Ectodermal cell (in vitro differentiated cells): ENCODE results near the gene NCOA4.
A peak's percentile ranks its signal among the peaks of the same experiment; 100 is the strongest.

Experiments used
- H3K27ac ChIP-seq: 2 replicates; pipeline ENCODE4 v1.7.0; 2013; ENCODE audit warnings: mild to moderate bottlenecking, low read depth, low read length; ENCODE audit not compliant: insufficient read depth, poor library complexity, severe bottlenecking
- H3K27me3 ChIP-seq: 2 replicates; pipeline ENCODE4 v1.7.0; 2013; ENCODE audit warnings: mild to moderate bottlenecking, low read length; ENCODE audit not compliant: insufficient read depth, control insufficient read depth, poor library complexity, severe bottlenecking
- H3K36me3 ChIP-seq: one replicate; pipeline ENCODE4 v1.7.0; 2013; ENCODE audit warnings: low read length; ENCODE audit not compliant: control insufficient read depth, insufficient read depth
- H3K4me1 ChIP-seq: one replicate; pipeline ENCODE4 v1.7.0; 2013; ENCODE audit warnings: low read length; ENCODE audit not compliant: control insufficient read depth, insufficient read depth
- H3K4me3 ChIP-seq: 2 replicates; pipeline ENCODE4 v1.7.0; 2013; ENCODE audit warnings: low read depth, low read length, control low read depth; ENCODE audit not compliant: insufficient read depth
- H3K9me3 ChIP-seq: 2 replicates; pipeline ENCODE4 v1.7.0; 2013; ENCODE audit warnings: mild to moderate bottlenecking, low read length, moderate library complexity; ENCODE audit not compliant: control insufficient read depth
- whole genome bisulfite sequencing, 2 experiments: methylation state at CpG; one replicate each; pipeline ENCODE4 v1.1.7; 2013; ENCODE audit warnings: missing lambda C conversion rate in 2 of 2; 5-methylcytosine and 5-hydroxymethylcytosine counted together

NCOA4 gene

GRCh38 chr10:46033602-46034011 lies 3.2 kb upstream of the NCOA4 start:
- H3K36me3 ChIP-seq, result no peaks in the 10 kb centered on the region
- no peak overlapping the region for H3K27ac ChIP-seq
- H3K27me3 ChIP-seq, result no peaks in the 10 kb centered on the region
- no peak overlapping the region for H3K4me3 ChIP-seq
- H3K4me1 ChIP-seq, result peaks cover 8% of the 10 kb centered on the region
- no peaks in the 10 kb centered on the region for H3K9me3 ChIP-seq

- no peaks in the 10 kb centered on the region for H3K9me3 ChIP-seq
- no peaks in the 10 kb centered on the region for H3K27me3 ChIP-seq
- no peak overlapping the region for H3K4me3 ChIP-seq
- H3K27ac ChIP-seq, result no peak overlapping the region
- no peaks in the 10 kb centered on the region for H3K36me3 ChIP-seq
- 86 to 88% methylated on average over 6 of the region's 6 CpGs for whole genome bisulfite sequencing, 2 experiments
- H3K4me1 ChIP-seq, result peaks cover 11% of the 10 kb centered on the region
Observed at GRCh38 chr10:46031648-46032532, 1.5 kb upstream of the NCOA4 start.

DNA sequence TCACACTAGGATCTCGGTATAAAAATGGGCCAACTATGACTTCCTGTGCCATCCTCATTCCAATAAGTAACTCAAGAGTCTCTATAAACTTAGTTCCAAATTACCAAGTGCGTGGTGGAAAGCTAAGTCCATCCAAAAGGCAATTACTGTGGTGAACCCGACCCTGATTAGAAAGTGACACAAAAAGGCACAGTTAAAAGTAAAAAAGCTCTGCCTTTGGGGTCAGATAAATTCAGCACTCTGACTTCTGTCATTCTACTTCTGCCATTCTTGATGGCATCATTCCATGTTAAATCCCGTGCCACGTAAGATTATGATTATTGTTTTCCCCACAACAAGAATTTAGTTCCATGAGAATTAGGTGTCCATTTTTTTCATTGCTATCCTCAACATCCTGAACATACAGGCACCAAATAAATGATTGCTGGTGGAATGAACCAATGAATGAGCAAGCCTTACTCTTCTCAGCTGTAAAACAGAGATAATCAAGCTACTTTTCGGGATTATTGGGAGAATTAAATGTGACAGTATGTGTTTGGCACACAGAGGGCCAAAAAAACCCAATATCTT lies 877 bp downstream of the NCOA4 start:
- no peaks in the 10 kb centered on the region for H3K27me3 ChIP-seq
- 55 to 70% methylated on average over 6 of the region's 6 CpGs for WGBS, 2 experiments
- no peak overlapping the region for H3K27ac ChIP-seq

DNA sequence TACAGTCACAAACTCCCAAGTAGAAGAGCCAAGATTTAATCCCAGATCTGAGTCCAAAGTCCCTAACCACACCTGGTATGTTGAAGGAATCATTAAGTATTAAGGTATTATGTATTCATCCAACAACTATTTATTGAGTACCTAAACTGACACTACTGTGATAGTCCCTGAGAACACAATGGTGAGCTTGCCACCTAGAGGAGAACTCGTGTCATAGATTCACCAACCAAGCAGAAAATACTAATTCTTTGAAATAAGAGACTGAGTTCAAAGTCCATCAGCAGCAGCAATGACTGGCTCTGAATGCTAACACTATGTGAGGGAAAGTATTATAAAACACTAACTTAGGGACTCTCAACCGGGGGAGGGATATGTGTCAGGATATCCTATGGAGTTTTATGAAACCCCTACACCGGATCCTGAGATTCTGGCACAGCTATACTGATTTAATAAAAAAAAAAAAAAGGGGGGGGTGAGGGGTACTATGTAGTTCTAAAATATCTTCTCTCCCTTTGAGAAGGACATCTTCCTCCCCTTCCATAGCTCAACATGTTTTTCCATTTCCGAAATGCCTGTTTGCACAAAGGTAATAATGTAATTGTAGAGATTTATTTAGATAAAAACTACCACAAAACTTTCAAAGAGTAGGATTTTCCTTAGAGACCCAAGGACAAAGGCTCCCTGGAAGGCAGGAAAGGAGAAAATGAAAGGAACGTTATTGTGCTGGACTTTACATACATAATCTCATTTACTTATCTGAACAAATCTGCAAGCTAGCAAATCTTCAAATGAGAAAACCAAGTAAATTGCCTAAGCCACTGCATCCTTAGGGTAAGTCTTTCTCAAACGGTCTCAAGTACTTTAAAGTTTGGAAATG lies 1.6 kb downstream of the NCOA4 start:
- H3K36me3 ChIP-seq, result no peaks in the 10 kb centered on the region
- H3K4me1 ChIP-seq, result peaks cover 11% of the 10 kb centered on the region
- H3K9me3 ChIP-seq, result no peaks in the 10 kb centered on the region
- H3K27me3 ChIP-seq, result no peaks in the 10 kb centered on the region
- WGBS, 2 experiments, result 17 to 36% methylated on average over 4 of the region's 6 CpGs
- H3K4me3 ChIP-seq, result peak overlapping the region; percentile 71
- H3K27ac ChIP-seq, result no peak overlapping the region

More for the DNA sequence above, 877 bp downstream of the NCOA4 start:
- Histone ChIP-seq H3K4me3 (peak overlapping the region; percentile 71), H3K36me3 (no peaks in the 10 kb centered on the region), H3K9me3 (no peaks in the 10 kb centered on the region), H3K4me1 (peaks cover 11% of the 10 kb centered on the region)

DNA sequence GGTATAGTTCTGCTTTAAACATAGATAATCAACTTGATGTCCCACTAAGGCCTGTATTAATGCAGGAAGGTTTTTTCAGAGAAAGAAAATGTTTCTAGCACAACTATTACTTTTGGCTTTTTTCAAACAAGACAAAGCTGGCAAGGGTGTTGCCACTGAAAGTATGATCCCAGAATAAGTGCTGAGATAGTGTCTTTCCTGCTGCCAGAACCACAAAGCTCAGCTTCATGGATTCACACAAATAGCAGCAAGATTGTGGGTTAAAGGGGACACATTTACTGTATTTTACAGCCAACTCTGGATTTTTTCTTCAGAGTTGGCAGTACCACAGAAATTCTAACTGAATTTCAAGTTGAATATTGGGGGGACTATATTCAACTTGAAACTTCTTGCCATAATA lies 4.3 kb downstream of the NCOA4 start:
- Histone ChIP-seq H3K4me1 (peaks cover 11% of the 10 kb centered on the region), H3K36me3 (no peaks in the 10 kb centered on the region), H3K9me3 (no peaks in the 10 kb centered on the region), H3K4me3 (no peak overlapping the region), H3K27ac (no peak overlapping the region), H3K27me3 (no peaks in the 10 kb centered on the region)

DNA sequence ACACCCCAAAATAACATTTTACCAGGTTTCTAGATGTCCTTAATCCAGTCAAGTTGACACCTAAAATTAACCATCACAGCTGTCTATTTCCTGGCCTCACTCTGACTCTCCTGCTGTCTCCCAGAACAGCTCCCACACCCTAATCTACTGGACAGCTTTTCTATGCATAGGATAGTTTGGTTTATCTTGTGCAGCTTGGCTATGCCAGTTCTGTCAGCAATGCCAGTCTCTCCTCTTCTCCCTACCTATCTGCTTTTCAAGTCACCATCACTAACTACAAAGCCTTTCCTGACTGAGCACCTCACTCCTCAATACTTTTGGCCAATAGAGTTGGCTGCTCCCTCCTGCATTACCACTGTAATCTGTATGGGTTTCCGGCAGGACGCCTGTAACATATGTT lies 5.0 kb downstream of the NCOA4 start:
- no peaks in the 10 kb centered on the region for H3K9me3 ChIP-seq
- peaks cover 11% of the 10 kb centered on the region for H3K4me1 ChIP-seq
- no peak overlapping the region for H3K27ac ChIP-seq
- no peak overlapping the region for H3K4me3 ChIP-seq
- 95 to 97% methylated on average over 2 of the region's 2 CpGs for WGBS, 2 experiments
- no peaks in the 10 kb centered on the region for H3K27me3 ChIP-seq
- no peaks in the 10 kb centered on the region for H3K36me3 ChIP-seq

- no peaks in the 10 kb centered on the region for H3K9me3 ChIP-seq
- H3K27ac ChIP-seq, result no peak overlapping the region
- no peaks in the 10 kb centered on the region for H3K27me3 ChIP-seq
- H3K4me1 ChIP-seq, result peaks cover 11% of the 10 kb centered on the region
- H3K4me3 ChIP-seq, result no peak overlapping the region
- H3K36me3 ChIP-seq, result no peaks in the 10 kb centered on the region
Observed at GRCh38 chr10:46024948-46025347, 5.5 kb downstream of the NCOA4 start.

DNA sequence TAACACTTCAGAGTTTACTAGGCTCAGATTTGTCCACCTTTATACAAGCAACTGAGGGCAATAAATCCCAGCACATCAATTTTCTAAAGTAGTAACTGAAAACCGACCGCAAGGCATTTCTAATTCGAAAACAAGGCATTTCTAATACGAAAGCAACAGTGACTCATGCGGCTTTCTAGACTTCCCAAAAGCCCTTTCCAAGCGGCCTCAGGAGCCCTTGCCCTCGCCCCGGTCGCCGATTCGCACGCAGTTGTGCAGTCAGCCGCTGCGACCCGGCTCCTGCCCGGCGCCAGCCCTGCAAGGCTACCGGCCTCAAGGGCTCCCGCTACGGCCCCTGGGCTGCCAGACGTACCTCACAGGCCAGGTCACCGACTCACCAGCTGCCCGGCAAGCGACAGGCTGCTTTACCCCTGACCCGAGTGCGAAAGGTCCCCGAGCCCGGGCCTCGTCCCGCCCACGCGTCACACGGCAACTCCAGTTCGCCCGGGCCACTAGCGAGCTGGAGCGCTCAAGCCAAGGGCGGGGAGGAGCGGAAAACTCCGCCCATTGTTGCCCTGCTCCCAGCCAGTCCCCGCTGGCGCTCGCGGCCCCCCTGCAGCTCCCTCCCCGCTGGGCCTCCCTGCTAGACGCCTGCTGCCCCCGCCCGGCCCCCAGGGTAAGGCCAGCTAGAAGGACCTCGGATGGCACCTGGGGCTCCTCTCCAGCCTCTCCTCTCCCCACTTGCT lies 7.3 kb downstream of the NCOA4 start:
- Histone ChIP-seq H3K4me3 (peak overlapping the region; percentile 58), H3K4me1 (no peaks in the 10 kb centered on the region)
- WGBS, 2 experiments, result 1% methylated on average over 49 of the region's 49 CpGs

DNA sequence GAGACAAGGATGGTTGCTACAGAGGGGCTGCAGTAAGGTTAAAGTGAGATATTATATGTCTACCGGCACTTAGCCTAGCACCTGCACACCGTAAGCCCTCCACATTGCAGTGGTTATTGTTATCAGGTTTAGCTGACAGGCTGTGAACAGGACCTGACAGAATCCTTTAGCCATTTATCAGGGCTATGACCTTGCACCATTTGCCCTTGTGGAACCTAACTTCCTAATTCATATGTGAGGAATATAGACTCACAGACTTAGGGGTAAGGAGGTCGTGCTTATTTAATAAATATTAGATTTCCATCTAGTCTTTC lies 10.1 kb downstream of the NCOA4 start:
- H3K27ac ChIP-seq, result no peak overlapping the region
- H3K4me3 ChIP-seq, result no peak overlapping the region
- no peaks in the 10 kb centered on the region for H3K9me3 ChIP-seq
- no peaks in the 10 kb centered on the region for H3K4me1 ChIP-seq
- H3K36me3 ChIP-seq, result no peaks in the 10 kb centered on the region
- WGBS, 2 experiments, result 92 to 94% methylated on average over 2 of the region's 3 CpGs
- no peaks in the 10 kb centered on the region for H3K27me3 ChIP-seq

More for the DNA sequence above, 7.3 kb downstream of the NCOA4 start:
- Histone ChIP-seq H3K27me3 (no peaks in the 10 kb centered on the region), H3K9me3 (no peaks in the 10 kb centered on the region), H3K27ac (peak overlapping the region; percentile 57), H3K36me3 (no peaks in the 10 kb centered on the region)
